ENCODE results near the gene PITRM1.

DNA sequence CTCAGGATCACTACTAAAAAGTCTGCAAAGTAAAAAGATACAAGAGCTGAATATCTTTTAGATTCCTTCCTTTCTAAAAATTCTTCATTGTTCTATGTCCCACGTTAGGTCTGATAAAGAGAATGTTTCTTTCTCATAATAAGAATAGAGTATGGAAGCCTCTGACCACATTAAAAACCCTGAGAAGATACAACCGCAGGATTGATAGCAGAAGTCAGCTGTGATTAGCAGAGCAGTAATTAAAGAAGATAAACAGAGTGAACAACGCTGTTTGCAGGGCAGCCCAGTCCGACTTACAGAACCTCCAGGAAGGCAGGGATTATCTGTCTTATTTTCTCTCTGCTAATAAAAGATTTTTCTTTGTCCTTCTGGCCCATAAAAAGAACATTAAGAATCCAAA lies 31.4 kb upstream of the PITRM1 start:
- TF ChIP-seq EZH2phosphoT487 (IDR thresholded peaks at IDR 0.05; ENCODE audit: insufficient read depth, low read depth) (no peak), EZH2 (IDR thresholded peaks at IDR 0.05; ENCODE audit: insufficient read depth, poor library complexity, severe bottlenecking) (no peak)
